HepG2 (cell line): ENCODE data around the gene ST3GAL4. TPM values are rescaled to one million over a fixed set of nuclear protein-coding genes. Genes with fewer than 3 reads are reported as not detected.

Source experiments
- ATF7-NPFF ChIP-seq: sonication (generic); formaldehyde crosslinking; IDR thresholded peaks from 2 replicates; pipeline ENCODE4 v1.8.1; 2023; ENCODE audit warnings: mild to moderate bottlenecking, low read depth, missing genetic modification reagents, moderate library complexity
- CBX1 ChIP-seq: IDR thresholded peaks from one replicate; pipeline ENCODE4 v1.6.1; 2016; ENCODE audit warnings: antibody characterized with exemption, low read depth
- ERF ChIP-seq: IDR thresholded peaks from 2 replicates; pipeline ENCODE4 v1.6.1; 2018; ENCODE audit warnings: missing biosample characterization, missing genetic modification reagents
- HDAC2 ChIP-seq: sonication (generic); formaldehyde crosslinking; IDR thresholded peaks from 2 replicates; pipeline ENCODE4 v1.4.0; 2020; ENCODE audit warnings: missing genetic modification reagents
- MTA3 ChIP-seq: sonication (generic); formaldehyde crosslinking; IDR thresholded peaks from 2 replicates; pipeline ENCODE4 v1.4.0; 2020; ENCODE audit warnings: missing genetic modification reagents
- PHF21A ChIP-seq: sonication (generic); formaldehyde crosslinking; IDR thresholded peaks from 2 replicates; pipeline ENCODE4 v1.5.0; 2020; ENCODE audit warnings: mild to moderate bottlenecking, missing genetic modification reagents
- SALL1 ChIP-seq: sonication (generic); formaldehyde crosslinking; IDR thresholded peaks from 2 replicates; pipeline ENCODE4 v1.8.0; 2022; ENCODE audit warnings: mild to moderate bottlenecking, missing genetic modification reagents
- STAT5B ChIP-seq: sonication (generic); formaldehyde crosslinking; IDR thresholded peaks from 2 replicates; pipeline ENCODE4 v1.4.0; 2020; ENCODE audit warnings: missing genetic modification reagents
- polyA plus RNA-seq, 8 experiments: library from polyadenylated mRNA; depleted of rRNA in 3 of 8; stranded (reverse) in 7 of 8; unstranded in 1 of 8; fragments of >200 nt; fragmentation: Illumina TruSeq in 4 of 8; extraction: Trizol in 4 of 8; gene quantifications; 2 replicates each; pipeline versions ENCODE4 v1.2.1 to v1.2.3, GENCODE V29; 2011 to 2016; ENCODE audit warnings: low read depth in 4 of 8, missing spikeins in 1 of 8, mixed read lengths in 1 of 8; ENCODE audit not compliant: insufficient read depth in 1 of 8
- total RNA-seq, 5 experiments: library from RNA; depleted of rRNA; stranded (reverse); fragments of >200 nt; fragmentation: Illumina TruSeq; extraction: Trizol; gene quantifications; 2 replicates each; pipeline ENCODE4 v1.2.3, GENCODE V29; 2016; ENCODE audit warnings: low read depth in 1 of 5
- TF ChIP-seq, protein P1 (sequence below): sonication (generic); formaldehyde crosslinking; IDR thresholded peaks from 2 replicates; pipeline ENCODE4 v1.8.0; 2022; ENCODE audit warnings: missing genetic modification reagents, mild to moderate bottlenecking, moderate library complexity, borderline replicate concordance
- TF ChIP-seq, protein P2 (sequence below): sonication (generic); formaldehyde crosslinking; IDR thresholded peaks from 2 replicates; pipeline ENCODE4 v1.4.0; 2020; ENCODE audit warnings: missing genetic modification reagents
- TF ChIP-seq, protein P3 (sequence below): sonication (generic); formaldehyde crosslinking; IDR thresholded peaks from 2 replicates; pipeline ENCODE4 v1.5.1; 2020; ENCODE audit warnings: mild to moderate bottlenecking, missing genetic modification reagents, moderate library complexity
- TF ChIP-seq, protein P4 (sequence below): sonication (generic); formaldehyde crosslinking; IDR thresholded peaks from 2 replicates; pipeline ENCODE4 v1.4.0; 2020; ENCODE audit warnings: low read depth, mild to moderate bottlenecking, missing genetic modification reagents
- TF ChIP-seq, protein P5 (sequence below): sonication (generic); formaldehyde crosslinking; IDR thresholded peaks from 2 replicates; pipeline ENCODE4 v1.5.1; 2020; ENCODE audit warnings: missing genetic modification reagents, mild to moderate bottlenecking, borderline replicate concordance
- TF ChIP-seq, protein P6 (sequence below): sonication (generic); formaldehyde crosslinking; IDR thresholded peaks from 2 replicates; pipeline ENCODE4 v1.8.0; 2023; ENCODE audit warnings: mild to moderate bottlenecking, missing genetic modification reagents

The ST3GAL4 gene
- total and polyA plus RNA-seq, 2 of the 13 experiments (the other 11 are each of a cell fraction or from before 2014, with no cell fraction given), result 9.1 to 13.3 TPM

DNA sequence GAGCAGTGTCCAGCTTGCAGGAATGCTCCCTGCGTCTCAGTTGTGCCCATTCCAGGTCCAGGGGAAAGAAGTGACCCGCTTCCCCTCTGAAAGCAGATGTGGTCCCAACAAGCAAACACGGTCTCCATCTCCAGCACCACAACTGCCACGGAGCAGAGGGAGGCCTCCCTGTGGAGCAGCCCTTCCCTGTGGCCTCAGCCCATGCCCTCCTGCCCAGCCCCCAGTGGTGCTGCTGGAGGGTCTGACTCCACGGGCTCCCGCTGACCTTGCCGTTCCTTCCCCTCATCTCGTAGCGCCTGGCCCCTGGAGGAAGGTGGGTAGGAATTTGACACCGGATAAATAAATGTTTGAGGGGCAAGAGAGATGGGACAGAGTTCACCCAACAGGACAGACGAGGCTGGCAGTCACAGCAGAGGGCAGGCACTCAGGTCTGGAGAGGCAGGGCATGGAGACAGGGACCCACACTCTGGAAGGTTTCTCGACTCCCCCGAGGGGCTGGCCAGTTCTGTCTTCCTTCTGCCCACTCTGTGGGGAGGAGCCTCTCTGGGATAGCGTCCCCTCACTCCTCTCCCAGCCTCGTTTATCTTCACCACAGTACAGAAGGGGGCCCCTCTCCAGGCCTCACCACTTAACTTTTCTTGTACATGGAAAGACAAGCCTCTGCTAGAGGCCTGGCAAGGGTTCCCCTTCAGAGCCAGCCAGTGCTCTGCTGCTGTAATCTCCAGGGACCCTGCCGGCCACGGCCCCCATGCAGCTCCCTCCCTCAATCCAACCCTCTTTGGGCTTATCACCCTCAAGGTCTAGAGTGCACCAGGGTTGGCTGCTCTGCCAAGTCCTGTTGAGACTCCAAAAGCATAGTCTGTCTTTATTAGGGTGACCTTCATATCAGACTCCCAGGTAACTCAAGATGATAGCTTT lies 7.5 kb upstream of the ST3GAL4 start (continued):
- TF ChIP-seq HDAC2 (CRISPR knock-in tag), result no peak
- TF ChIP-seq, protein P1, sequence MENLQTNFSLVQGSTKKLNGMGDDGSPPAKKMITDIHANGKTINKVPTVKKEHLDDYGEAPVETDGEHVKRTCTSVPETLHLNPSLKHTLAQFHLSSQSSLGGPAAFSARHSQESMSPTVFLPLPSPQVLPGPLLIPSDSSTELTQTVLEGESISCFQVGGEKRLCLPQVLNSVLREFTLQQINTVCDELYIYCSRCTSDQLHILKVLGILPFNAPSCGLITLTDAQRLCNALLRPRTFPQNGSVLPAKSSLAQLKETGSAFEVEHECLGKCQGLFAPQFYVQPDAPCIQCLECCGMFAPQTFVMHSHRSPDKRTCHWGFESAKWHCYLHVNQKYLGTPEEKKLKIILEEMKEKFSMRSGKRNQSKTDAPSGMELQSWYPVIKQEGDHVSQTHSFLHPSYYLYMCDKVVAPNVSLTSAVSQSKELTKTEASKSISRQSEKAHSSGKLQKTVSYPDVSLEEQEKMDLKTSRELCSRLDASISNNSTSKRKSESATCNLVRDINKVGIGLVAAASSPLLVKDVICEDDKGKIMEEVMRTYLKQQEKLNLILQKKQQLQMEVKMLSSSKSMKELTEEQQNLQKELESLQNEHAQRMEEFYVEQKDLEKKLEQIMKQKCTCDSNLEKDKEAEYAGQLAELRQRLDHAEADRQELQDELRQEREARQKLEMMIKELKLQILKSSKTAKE (CRISPR knock-in tag), result no peak
- TF ChIP-seq, protein P2, sequence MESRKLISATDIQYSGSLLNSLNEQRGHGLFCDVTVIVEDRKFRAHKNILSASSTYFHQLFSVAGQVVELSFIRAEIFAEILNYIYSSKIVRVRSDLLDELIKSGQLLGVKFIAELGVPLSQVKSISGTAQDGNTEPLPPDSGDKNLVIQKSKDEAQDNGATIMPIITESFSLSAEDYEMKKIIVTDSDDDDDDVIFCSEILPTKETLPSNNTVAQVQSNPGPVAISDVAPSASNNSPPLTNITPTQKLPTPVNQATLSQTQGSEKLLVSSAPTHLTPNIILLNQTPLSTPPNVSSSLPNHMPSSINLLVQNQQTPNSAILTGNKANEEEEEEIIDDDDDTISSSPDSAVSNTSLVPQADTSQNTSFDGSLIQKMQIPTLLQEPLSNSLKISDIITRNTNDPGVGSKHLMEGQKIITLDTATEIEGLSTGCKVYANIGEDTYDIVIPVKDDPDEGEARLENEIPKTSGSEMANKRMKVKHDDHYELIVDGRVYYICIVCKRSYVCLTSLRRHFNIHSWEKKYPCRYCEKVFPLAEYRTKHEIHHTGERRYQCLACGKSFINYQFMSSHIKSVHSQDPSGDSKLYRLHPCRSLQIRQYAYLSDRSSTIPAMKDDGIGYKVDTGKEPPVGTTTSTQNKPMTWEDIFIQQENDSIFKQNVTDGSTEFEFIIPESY, result peak; percentile 90
- TF ChIP-seq, protein P3, sequence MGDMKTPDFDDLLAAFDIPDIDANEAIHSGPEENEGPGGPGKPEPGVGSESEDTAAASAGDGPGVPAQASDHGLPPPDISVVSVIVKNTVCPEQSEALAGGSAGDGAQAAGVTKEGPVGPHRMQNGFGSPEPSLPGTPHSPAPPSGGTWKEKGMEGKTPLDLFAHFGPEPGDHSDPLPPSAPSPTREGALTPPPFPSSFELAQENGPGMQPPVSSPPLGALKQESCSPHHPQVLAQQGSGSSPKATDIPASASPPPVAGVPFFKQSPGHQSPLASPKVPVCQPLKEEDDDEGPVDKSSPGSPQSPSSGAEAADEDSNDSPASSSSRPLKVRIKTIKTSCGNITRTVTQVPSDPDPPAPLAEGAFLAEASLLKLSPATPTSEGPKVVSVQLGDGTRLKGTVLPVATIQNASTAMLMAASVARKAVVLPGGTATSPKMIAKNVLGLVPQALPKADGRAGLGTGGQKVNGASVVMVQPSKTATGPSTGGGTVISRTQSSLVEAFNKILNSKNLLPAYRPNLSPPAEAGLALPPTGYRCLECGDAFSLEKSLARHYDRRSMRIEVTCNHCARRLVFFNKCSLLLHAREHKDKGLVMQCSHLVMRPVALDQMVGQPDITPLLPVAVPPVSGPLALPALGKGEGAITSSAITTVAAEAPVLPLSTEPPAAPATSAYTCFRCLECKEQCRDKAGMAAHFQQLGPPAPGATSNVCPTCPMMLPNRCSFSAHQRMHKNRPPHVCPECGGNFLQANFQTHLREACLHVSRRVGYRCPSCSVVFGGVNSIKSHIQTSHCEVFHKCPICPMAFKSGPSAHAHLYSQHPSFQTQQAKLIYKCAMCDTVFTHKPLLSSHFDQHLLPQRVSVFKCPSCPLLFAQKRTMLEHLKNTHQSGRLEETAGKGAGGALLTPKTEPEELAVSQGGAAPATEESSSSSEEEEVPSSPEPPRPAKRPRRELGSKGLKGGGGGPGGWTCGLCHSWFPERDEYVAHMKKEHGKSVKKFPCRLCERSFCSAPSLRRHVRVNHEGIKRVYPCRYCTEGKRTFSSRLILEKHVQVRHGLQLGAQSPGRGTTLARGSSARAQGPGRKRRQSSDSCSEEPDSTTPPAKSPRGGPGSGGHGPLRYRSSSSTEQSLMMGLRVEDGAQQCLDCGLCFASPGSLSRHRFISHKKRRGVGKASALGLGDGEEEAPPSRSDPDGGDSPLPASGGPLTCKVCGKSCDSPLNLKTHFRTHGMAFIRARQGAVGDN (CRISPR knock-in tag), result peak; percentile 52
- no peak for TF ChIP-seq CBX1
- TF ChIP-seq MTA3 (CRISPR knock-in tag), result no peak
- TF ChIP-seq STAT5B, result no peak
- TF ChIP-seq, protein P4, sequence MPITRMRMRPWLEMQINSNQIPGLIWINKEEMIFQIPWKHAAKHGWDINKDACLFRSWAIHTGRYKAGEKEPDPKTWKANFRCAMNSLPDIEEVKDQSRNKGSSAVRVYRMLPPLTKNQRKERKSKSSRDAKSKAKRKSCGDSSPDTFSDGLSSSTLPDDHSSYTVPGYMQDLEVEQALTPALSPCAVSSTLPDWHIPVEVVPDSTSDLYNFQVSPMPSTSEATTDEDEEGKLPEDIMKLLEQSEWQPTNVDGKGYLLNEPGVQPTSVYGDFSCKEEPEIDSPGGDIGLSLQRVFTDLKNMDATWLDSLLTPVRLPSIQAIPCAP (CRISPR knock-in tag), result no peak
- peak; percentile 38; the same call in 1 of the 2 replicates for TF ChIP-seq PHF21A (CRISPR knock-in tag)
- TF ChIP-seq ATF7-NPFF (CRISPR knock-in tag), result no peak
- peak; percentile 11; the same call in 1 of the 2 replicates for TF ChIP-seq SALL1
- TF ChIP-seq, protein P5, sequence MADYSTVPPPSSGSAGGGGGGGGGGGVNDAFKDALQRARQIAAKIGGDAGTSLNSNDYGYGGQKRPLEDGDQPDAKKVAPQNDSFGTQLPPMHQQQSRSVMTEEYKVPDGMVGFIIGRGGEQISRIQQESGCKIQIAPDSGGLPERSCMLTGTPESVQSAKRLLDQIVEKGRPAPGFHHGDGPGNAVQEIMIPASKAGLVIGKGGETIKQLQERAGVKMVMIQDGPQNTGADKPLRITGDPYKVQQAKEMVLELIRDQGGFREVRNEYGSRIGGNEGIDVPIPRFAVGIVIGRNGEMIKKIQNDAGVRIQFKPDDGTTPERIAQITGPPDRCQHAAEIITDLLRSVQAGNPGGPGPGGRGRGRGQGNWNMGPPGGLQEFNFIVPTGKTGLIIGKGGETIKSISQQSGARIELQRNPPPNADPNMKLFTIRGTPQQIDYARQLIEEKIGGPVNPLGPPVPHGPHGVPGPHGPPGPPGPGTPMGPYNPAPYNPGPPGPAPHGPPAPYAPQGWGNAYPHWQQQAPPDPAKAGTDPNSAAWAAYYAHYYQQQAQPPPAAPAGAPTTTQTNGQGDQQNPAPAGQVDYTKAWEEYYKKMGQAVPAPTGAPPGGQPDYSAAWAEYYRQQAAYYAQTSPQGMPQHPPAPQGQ, result no peak
- TF ChIP-seq, protein P6, sequence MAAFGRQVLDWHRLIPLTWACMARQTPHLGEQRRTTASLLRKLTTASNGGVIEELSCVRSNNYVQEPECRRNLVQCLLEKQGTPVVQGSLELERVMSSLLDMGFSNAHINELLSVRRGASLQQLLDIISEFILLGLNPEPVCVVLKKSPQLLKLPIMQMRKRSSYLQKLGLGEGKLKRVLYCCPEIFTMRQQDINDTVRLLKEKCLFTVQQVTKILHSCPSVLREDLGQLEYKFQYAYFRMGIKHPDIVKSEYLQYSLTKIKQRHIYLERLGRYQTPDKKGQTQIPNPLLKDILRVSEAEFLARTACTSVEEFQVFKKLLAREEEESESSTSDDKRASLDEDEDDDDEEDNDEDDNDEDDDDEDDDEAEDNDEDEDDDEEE, result no peak
- no peak for TF ChIP-seq ERF (CRISPR knock-in tag)
